ENCODE measurements around the gene NBAS.
"Not testable (repeated sequence)": the region's sequence is repeated elsewhere in the genome, so short reads cannot be mapped to it uniquely, and the experiment has no call there.

NBAS gene

DNA sequence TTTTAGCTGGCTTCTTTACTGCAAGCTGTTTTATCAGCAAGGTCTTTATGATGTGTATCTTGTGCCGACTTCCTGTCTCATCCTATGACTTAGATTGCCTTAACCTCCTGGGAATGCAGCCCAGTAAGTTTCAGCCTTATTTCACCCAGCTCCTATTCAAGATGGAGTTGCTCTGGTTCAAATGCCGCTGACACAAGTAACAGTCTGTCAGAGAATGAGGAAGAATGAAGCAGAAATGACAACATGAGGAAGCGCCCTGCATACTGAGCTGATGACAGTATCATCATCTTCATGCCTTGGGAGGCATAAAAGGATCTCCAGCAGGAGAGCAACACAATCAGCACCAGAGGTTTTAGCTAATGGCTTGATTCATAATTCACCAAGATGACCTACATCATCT is 309.4 kb downstream of the NBAS start:
- no peak for TF ChIP-seq EZH2phosphoT487 (IDR thresholded peaks at IDR 0.05; ENCODE audit: low read depth)
- TF ChIP-seq, protein P1, sequence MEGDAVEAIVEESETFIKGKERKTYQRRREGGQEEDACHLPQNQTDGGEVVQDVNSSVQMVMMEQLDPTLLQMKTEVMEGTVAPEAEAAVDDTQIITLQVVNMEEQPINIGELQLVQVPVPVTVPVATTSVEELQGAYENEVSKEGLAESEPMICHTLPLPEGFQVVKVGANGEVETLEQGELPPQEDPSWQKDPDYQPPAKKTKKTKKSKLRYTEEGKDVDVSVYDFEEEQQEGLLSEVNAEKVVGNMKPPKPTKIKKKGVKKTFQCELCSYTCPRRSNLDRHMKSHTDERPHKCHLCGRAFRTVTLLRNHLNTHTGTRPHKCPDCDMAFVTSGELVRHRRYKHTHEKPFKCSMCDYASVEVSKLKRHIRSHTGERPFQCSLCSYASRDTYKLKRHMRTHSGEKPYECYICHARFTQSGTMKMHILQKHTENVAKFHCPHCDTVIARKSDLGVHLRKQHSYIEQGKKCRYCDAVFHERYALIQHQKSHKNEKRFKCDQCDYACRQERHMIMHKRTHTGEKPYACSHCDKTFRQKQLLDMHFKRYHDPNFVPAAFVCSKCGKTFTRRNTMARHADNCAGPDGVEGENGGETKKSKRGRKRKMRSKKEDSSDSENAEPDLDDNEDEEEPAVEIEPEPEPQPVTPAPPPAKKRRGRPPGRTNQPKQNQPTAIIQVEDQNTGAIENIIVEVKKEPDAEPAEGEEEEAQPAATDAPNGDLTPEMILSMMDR (IDR thresholded peaks at IDR 0.05; ENCODE audit: low read depth, low read length) = no peak
- H3K27ac ChIP-seq (ENCODE audit: low read length) = no peak overlapping the region
- no peaks in the 10 kb centered on the region for H4K20me1 ChIP-seq (ENCODE audit: insufficient read depth, low read length)
- no peaks in the 10 kb centered on the region for H3K79me2 ChIP-seq (ENCODE audit: low read length)
- H3K4me1 ChIP-seq (ENCODE audit: low read length) = no peaks in the 10 kb centered on the region
- no peak overlapping the region for H2AFZ ChIP-seq (ENCODE audit: low read depth, low read length)
- H3K9ac ChIP-seq (ENCODE audit: low read length) = no peak overlapping the region
- H3K36me3 ChIP-seq (replicated peaks; ENCODE audit: low read depth, low read length) = no peaks in the 10 kb centered on the region
- H3K9me3 ChIP-seq (ENCODE audit: insufficient read depth, low read length) = no peaks in the 10 kb centered on the region
- no peaks in the 10 kb centered on the region for H3K27me3 ChIP-seq (ENCODE audit: low read depth, low read length)
- no peak overlapping the region for H3K4me2 ChIP-seq (ENCODE audit: low read length)
- no peak overlapping the region for H3K4me3 ChIP-seq (ENCODE audit: low read length)

GRCh38 chr2:15250946-15251345 is 310.2 kb downstream of the NBAS start:
- not testable (repeated sequence) for H3K27me3 ChIP-seq (ENCODE audit: low read depth, low read length); H3K4me3 ChIP-seq (ENCODE audit: low read length); H3K36me3 ChIP-seq (replicated peaks; ENCODE audit: low read depth, low read length); H3K4me2 ChIP-seq (ENCODE audit: low read length); H3K9ac ChIP-seq (ENCODE audit: low read length); H3K79me2 ChIP-seq (ENCODE audit: low read length); H3K4me1 ChIP-seq (ENCODE audit: low read length); H3K9me3 ChIP-seq (ENCODE audit: insufficient read depth, low read length); H4K20me1 ChIP-seq (ENCODE audit: insufficient read depth, low read length); H3K27ac ChIP-seq (ENCODE audit: low read length); H2AFZ ChIP-seq (ENCODE audit: low read depth, low read length)

- Histone ChIP-seq H3K79me2 (ENCODE audit: low read length) (no peaks in the 10 kb centered on the region), H3K4me3 (ENCODE audit: low read length) (no peak overlapping the region)
Measured at GRCh38 chr2:15246870-15247269, 314.3 kb downstream of the NBAS start.

DNA sequence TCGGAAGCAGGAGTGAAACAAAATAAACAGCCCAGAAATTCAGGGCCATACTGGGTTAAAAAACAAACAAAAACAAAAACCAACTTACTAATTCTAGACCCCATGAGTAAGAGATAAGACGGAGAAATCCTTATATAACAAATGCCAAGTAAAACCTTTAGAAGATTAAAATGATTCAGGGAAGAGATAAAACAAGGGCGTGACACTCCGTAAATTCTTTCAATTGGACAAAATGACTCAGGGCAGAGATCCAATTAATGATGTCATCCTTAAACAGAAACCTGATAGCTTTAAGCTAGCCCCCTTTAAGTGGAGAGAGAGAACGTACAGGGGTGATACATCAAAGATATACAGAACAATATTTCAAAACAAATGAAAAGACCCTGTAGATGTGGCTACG is 317.4 kb downstream of the NBAS start:
- Histone ChIP-seq H4K20me1 (ENCODE audit: insufficient read depth, low read length) (no peaks in the 10 kb centered on the region), H3K27me3 (ENCODE audit: low read depth, low read length) (no peaks in the 10 kb centered on the region), H3K9ac (ENCODE audit: low read length) (no peak overlapping the region), H3K4me1 (ENCODE audit: low read length) (no peaks in the 10 kb centered on the region), H3K36me3 (replicated peaks; ENCODE audit: low read depth, low read length) (no peaks in the 10 kb centered on the region), H2AFZ (ENCODE audit: low read depth, low read length) (no peak overlapping the region), H3K79me2 (ENCODE audit: low read length) (no peaks in the 10 kb centered on the region), H3K4me3 (ENCODE audit: low read length) (no peak overlapping the region), H3K4me2 (ENCODE audit: low read length) (no peak overlapping the region), H3K27ac (ENCODE audit: low read length) (no peak overlapping the region), H3K9me3 (ENCODE audit: insufficient read depth, low read length) (no peaks in the 10 kb centered on the region)
- TF ChIP-seq EZH2phosphoT487 (IDR thresholded peaks at IDR 0.05; ENCODE audit: low read depth) = no peak
- TF ChIP-seq, protein P1 (IDR thresholded peaks at IDR 0.05; ENCODE audit: low read depth, low read length) = no peak

More at GRCh38 chr2:15246870-15247269, 314.3 kb downstream of the NBAS start:
- Histone ChIP-seq H3K4me2 (ENCODE audit: low read length) (no peak overlapping the region), H3K4me1 (ENCODE audit: low read length) (no peaks in the 10 kb centered on the region), H4K20me1 (ENCODE audit: insufficient read depth, low read length) (no peaks in the 10 kb centered on the region), H3K36me3 (replicated peaks; ENCODE audit: low read depth, low read length) (no peaks in the 10 kb centered on the region), H3K27ac (ENCODE audit: low read length) (no peak overlapping the region), H3K27me3 (ENCODE audit: low read depth, low read length) (no peaks in the 10 kb centered on the region), H3K9me3 (ENCODE audit: insufficient read depth, low read length) (no peaks in the 10 kb centered on the region), H2AFZ (ENCODE audit: low read depth, low read length) (no peak overlapping the region), H3K9ac (ENCODE audit: low read length) (no peak overlapping the region)
- TF ChIP-seq, protein P1 (IDR thresholded peaks at IDR 0.05; ENCODE audit: low read depth, low read length) = no peak
- no peak for TF ChIP-seq EZH2phosphoT487 (IDR thresholded peaks at IDR 0.05; ENCODE audit: low read depth)

GRCh38 chr2:15242936-15243461 is 318.1 kb downstream of the NBAS start:
- H3K27ac ChIP-seq (ENCODE audit: low read length) = no peak overlapping the region
- H3K9ac ChIP-seq (ENCODE audit: low read length) = no peak overlapping the region
- no peaks in the 10 kb centered on the region for H3K36me3 ChIP-seq (replicated peaks; ENCODE audit: low read depth, low read length)
- H3K4me2 ChIP-seq (ENCODE audit: low read length) = no peak overlapping the region
- no peak overlapping the region for H3K4me3 ChIP-seq (ENCODE audit: low read length)
- H3K79me2 ChIP-seq (ENCODE audit: low read length) = no peaks in the 10 kb centered on the region
- H2AFZ ChIP-seq (ENCODE audit: low read depth, low read length) = no peak overlapping the region
- H3K27me3 ChIP-seq (ENCODE audit: low read depth, low read length) = no peaks in the 10 kb centered on the region
- TF ChIP-seq, protein P1 (IDR thresholded peaks at IDR 0.05; ENCODE audit: low read depth, low read length) = no peak
- no peak for TF ChIP-seq EZH2phosphoT487 (IDR thresholded peaks at IDR 0.05; ENCODE audit: low read depth)
- no peaks in the 10 kb centered on the region for H4K20me1 ChIP-seq (ENCODE audit: insufficient read depth, low read length)
- H3K4me1 ChIP-seq (ENCODE audit: low read length) = no peaks in the 10 kb centered on the region
- no peaks in the 10 kb centered on the region for H3K9me3 ChIP-seq (ENCODE audit: insufficient read depth, low read length)
